ENCODE measurements around the gene PUM1.
A peak's percentile ranks its signal among the peaks of the same experiment; 100 is the strongest.

PUM1 gene

DNA sequence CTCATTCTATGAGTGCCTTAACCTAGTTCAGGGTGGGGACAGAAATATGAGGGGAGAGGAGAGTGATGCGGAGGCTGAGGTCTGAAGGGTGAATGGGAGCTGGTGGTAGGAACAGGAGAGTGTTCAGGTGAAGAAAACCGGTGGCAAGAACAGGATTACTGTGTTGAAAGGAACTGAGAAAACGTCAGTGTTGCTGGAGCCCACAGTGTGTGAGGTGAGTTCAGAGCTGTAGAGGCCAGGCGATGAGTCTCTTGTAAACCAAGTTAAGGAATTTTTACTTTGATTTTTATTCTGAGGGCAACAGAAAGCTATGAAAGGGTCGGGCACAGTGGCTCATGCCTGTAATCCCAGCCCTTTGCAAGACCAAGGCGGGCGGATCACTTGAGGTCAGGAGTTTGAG lies 45.3 kb upstream of the PUM1 start:
- no CpG with 5 or more reads among the region's 7 CpGs for WGBS, 2 donors (ENCODE audit: extremely low coverage in 2 of 2, insufficient read length in 2 of 2, insufficient replicate concordance in 1 of 2)
- Histone ChIP-seq H3K4me3 (ENCODE audit: low read length in 2 of 2) (no peak overlapping the region), H2BK15ac (ENCODE audit: low read length) (no peak overlapping the region), H2AFZ (ENCODE audit: low read length) (no peak overlapping the region), H3K14ac (ENCODE audit: low read length) (no peak overlapping the region), H2AK5ac (ENCODE audit: low read depth, low read length) (no peak overlapping the region), H3K4me1 (ENCODE audit: control insufficient read depth in 2 of 2, insufficient read depth in 1 of 2, low read depth in 1 of 2, low read length in 2 of 2) (peaks cover 6 to 10% of the 10 kb centered on the region in 2 donors), H2BK12ac (ENCODE audit: low read length) (no peak overlapping the region), H3K4me2 (ENCODE audit: insufficient read depth, low read length, poor library complexity, severe bottlenecking) (no peak overlapping the region), H3K27ac (replicated peaks; ENCODE audit: low read length) (no peak overlapping the region), H3K27me3 (ENCODE audit: control insufficient read depth in 3 of 3, insufficient read depth in 3 of 3, low read depth in 1 of 3, low read length in 3 of 3) (no peaks in the 10 kb centered on the region), H3K79me1 (ENCODE audit: low read depth, low read length) (no peaks in the 10 kb centered on the region), H2BK120ac (ENCODE audit: low read depth, low read length) (no peak overlapping the region), H2BK5ac (ENCODE audit: low read length) (no peak overlapping the region), H4K8ac (ENCODE audit: low read depth, low read length) (no peak overlapping the region), H3K18ac (ENCODE audit: low read length) (no peak overlapping the region), H3K4ac (ENCODE audit: low read length) (no peak overlapping the region), H3K9ac (ENCODE audit: low read depth, low read length, poor library complexity) (no peak overlapping the region), H3K9me3 (replicated peaks in 1 of 2; ENCODE audit: control insufficient read depth in 2 of 2, insufficient read depth in 1 of 2, low read depth in 1 of 2, low read length in 2 of 2) (no peaks in the 10 kb centered on the region), H3K36me3 (replicated peaks in 1 of 2; ENCODE audit: control insufficient read depth in 2 of 2, insufficient read depth in 2 of 2, low read length in 2 of 2) (no peaks in the 10 kb centered on the region), H3K23ac (ENCODE audit: low read depth, low read length, poor library complexity) (no peak overlapping the region), H4K91ac (ENCODE audit: low read depth, low read length, poor library complexity) (no peak overlapping the region)
- DNase-seq (ENCODE audit: low spot score) = no peak

GRCh38 chr1:31108861-31109260 lies 43.3 kb upstream of the PUM1 start:
- Histone ChIP-seq H2BK15ac (ENCODE audit: low read length) (no peak overlapping the region), H2BK5ac (ENCODE audit: low read length) (no peak overlapping the region), H3K4me3 (ENCODE audit: low read length in 2 of 2) (no peak overlapping the region), H2BK12ac (ENCODE audit: low read length) (no peak overlapping the region), H3K23ac (ENCODE audit: low read depth, low read length, poor library complexity) (no peak overlapping the region), H3K27ac (replicated peaks; ENCODE audit: low read length) (no peak overlapping the region), H2BK120ac (ENCODE audit: low read depth, low read length) (no peak overlapping the region), H2AK5ac (ENCODE audit: low read depth, low read length) (no peak overlapping the region), H3K9me3 (replicated peaks in 1 of 2; ENCODE audit: control insufficient read depth in 2 of 2, insufficient read depth in 1 of 2, low read depth in 1 of 2, low read length in 2 of 2) (no peaks in the 10 kb centered on the region), H3K36me3 (replicated peaks in 1 of 2; ENCODE audit: control insufficient read depth in 2 of 2, insufficient read depth in 2 of 2, low read length in 2 of 2) (no peaks in the 10 kb centered on the region), H3K18ac (ENCODE audit: low read length) (no peak overlapping the region), H3K14ac (ENCODE audit: low read length) (no peak overlapping the region), H3K9ac (ENCODE audit: low read depth, low read length, poor library complexity) (no peak overlapping the region), H3K27me3 (ENCODE audit: control insufficient read depth in 3 of 3, insufficient read depth in 3 of 3, low read depth in 1 of 3, low read length in 3 of 3) (no peaks in the 10 kb centered on the region), H4K91ac (ENCODE audit: low read depth, low read length, poor library complexity) (no peak overlapping the region), H3K4me1 (ENCODE audit: control insufficient read depth in 2 of 2, insufficient read depth in 1 of 2, low read depth in 1 of 2, low read length in 2 of 2) (peaks cover 6 to 10% of the 10 kb centered on the region in 2 donors), H3K4ac (ENCODE audit: low read length) (no peak overlapping the region), H4K8ac (ENCODE audit: low read depth, low read length) (no peak overlapping the region), H3K79me1 (ENCODE audit: low read depth, low read length) (no peaks in the 10 kb centered on the region), H2AFZ (ENCODE audit: low read length) (no peak overlapping the region), H3K4me2 (ENCODE audit: insufficient read depth, low read length, poor library complexity, severe bottlenecking) (no peak overlapping the region)
- DNase-seq (ENCODE audit: low spot score) = no peak
- no CpG with 5 or more reads among the region's 5 CpGs for WGBS, 2 donors (ENCODE audit: extremely low coverage in 2 of 2, insufficient read length in 2 of 2, insufficient replicate concordance in 1 of 2)

GRCh38 chr1:31105646-31106045 lies 40.1 kb upstream of the PUM1 start:
- no peak overlapping the region for H2AK5ac ChIP-seq (ENCODE audit: low read depth, low read length)
- no peak overlapping the region for H2BK5ac ChIP-seq (ENCODE audit: low read length)
- DNase-seq (ENCODE audit: low spot score) = no peak
- H3K4me3 ChIP-seq (ENCODE audit: low read length in 2 of 2) = no peak overlapping the region
- H3K4me2 ChIP-seq (ENCODE audit: insufficient read depth, low read length, poor library complexity, severe bottlenecking) = no peak overlapping the region
- H4K91ac ChIP-seq (ENCODE audit: low read depth, low read length, poor library complexity) = no peak overlapping the region
- H2AFZ ChIP-seq (ENCODE audit: low read length) = no peak overlapping the region
- H3K27me3 ChIP-seq (ENCODE audit: control insufficient read depth in 3 of 3, insufficient read depth in 3 of 3, low read depth in 1 of 3, low read length in 3 of 3) = no peaks in the 10 kb centered on the region
- no peak overlapping the region for H3K18ac ChIP-seq (ENCODE audit: low read length)
- no peaks in the 10 kb centered on the region for H3K79me1 ChIP-seq (ENCODE audit: low read depth, low read length)
- H2BK12ac ChIP-seq (ENCODE audit: low read length) = no peak overlapping the region
- no CpG with 5 or more reads among the region's 8 CpGs for WGBS, 2 donors (ENCODE audit: extremely low coverage in 2 of 2, insufficient read length in 2 of 2, insufficient replicate concordance in 1 of 2)
- H3K14ac ChIP-seq (ENCODE audit: low read length) = no peak overlapping the region
- no peak overlapping the region for H3K27ac ChIP-seq (replicated peaks; ENCODE audit: low read length)
- H3K9ac ChIP-seq (ENCODE audit: low read depth, low read length, poor library complexity) = no peak overlapping the region
- H3K9me3 ChIP-seq (replicated peaks in 1 of 2; ENCODE audit: control insufficient read depth in 2 of 2, insufficient read depth in 1 of 2, low read depth in 1 of 2, low read length in 2 of 2) = no peaks in the 10 kb centered on the region
- H3K4ac ChIP-seq (ENCODE audit: low read length) = no peak overlapping the region
- H3K36me3 ChIP-seq (replicated peaks in 1 of 2; ENCODE audit: control insufficient read depth in 2 of 2, insufficient read depth in 2 of 2, low read length in 2 of 2) = no peaks in the 10 kb centered on the region
- no peak overlapping the region for H2BK120ac ChIP-seq (ENCODE audit: low read depth, low read length)
- no peak overlapping the region for H4K8ac ChIP-seq (ENCODE audit: low read depth, low read length)
- no peak overlapping the region for H3K23ac ChIP-seq (ENCODE audit: low read depth, low read length, poor library complexity)
- peaks cover 0 to 2% of the 10 kb centered on the region in 2 donors for H3K4me1 ChIP-seq (ENCODE audit: control insufficient read depth in 2 of 2, insufficient read depth in 1 of 2, low read depth in 1 of 2, low read length in 2 of 2)
- no peak overlapping the region for H2BK15ac ChIP-seq (ENCODE audit: low read length)

- peak overlapping the region; percentile 84 for H2AFZ ChIP-seq (ENCODE audit: low read length)
- H2AK5ac ChIP-seq (ENCODE audit: low read depth, low read length) = no peak overlapping the region
- no peak overlapping the region for H4K91ac ChIP-seq (ENCODE audit: low read depth, low read length, poor library complexity)
- H3K9me3 ChIP-seq (replicated peaks in 1 of 2; ENCODE audit: control insufficient read depth in 2 of 2, insufficient read depth in 1 of 2, low read depth in 1 of 2, low read length in 2 of 2) = no peaks in the 10 kb centered on the region
- no peaks in the 10 kb centered on the region for H3K79me1 ChIP-seq (ENCODE audit: low read depth, low read length)
- H3K14ac ChIP-seq (ENCODE audit: low read length) = no peak overlapping the region
- no peak overlapping the region for H2BK5ac ChIP-seq (ENCODE audit: low read length)
- no peak overlapping the region for H2BK15ac ChIP-seq (ENCODE audit: low read length)
- no peak overlapping the region for H3K18ac ChIP-seq (ENCODE audit: low read length)
- H3K4me1 ChIP-seq (ENCODE audit: control insufficient read depth in 2 of 2, insufficient read depth in 1 of 2, low read depth in 1 of 2, low read length in 2 of 2) = peaks cover 0 to 2% of the 10 kb centered on the region in 2 donors
- no peak overlapping the region for H3K4me3 ChIP-seq (ENCODE audit: low read length in 2 of 2)
- no peak overlapping the region for H2BK120ac ChIP-seq (ENCODE audit: low read depth, low read length)
- no peaks in the 10 kb centered on the region for H3K27me3 ChIP-seq (ENCODE audit: control insufficient read depth in 3 of 3, insufficient read depth in 3 of 3, low read depth in 1 of 3, low read length in 3 of 3)
- no peak overlapping the region for H3K23ac ChIP-seq (ENCODE audit: low read depth, low read length, poor library complexity)
- no peak for DNase-seq (ENCODE audit: low spot score)
- H3K4me2 ChIP-seq (ENCODE audit: insufficient read depth, low read length, poor library complexity, severe bottlenecking) = no peak overlapping the region
- no peak overlapping the region for H3K4ac ChIP-seq (ENCODE audit: low read length)
- H4K8ac ChIP-seq (ENCODE audit: low read depth, low read length) = no peak overlapping the region
- no peak overlapping the region for H3K9ac ChIP-seq (ENCODE audit: low read depth, low read length, poor library complexity)
- no peaks in the 10 kb centered on the region for H3K36me3 ChIP-seq (replicated peaks in 1 of 2; ENCODE audit: control insufficient read depth in 2 of 2, insufficient read depth in 2 of 2, low read length in 2 of 2)
- no peak overlapping the region for H3K27ac ChIP-seq (replicated peaks; ENCODE audit: low read length)
- no peak overlapping the region for H2BK12ac ChIP-seq (ENCODE audit: low read length)
- WGBS, 2 donors (ENCODE audit: extremely low coverage in 2 of 2, insufficient read length in 2 of 2, insufficient replicate concordance in 1 of 2) = no CpG with 5 or more reads among the region's 5 CpGs
These were observed 37.0 kb upstream of the PUM1 start for GRCh38 chr1:31102501-31102950.
